GM21360 (cell line): ENCODE results near the gene HOXC10.

Experiments used
- ATAC-seq: cut with Tn5 transposase; IDR thresholded peaks from one replicate; pipeline ENCODE4 v1.9.1; 2021; ENCODE audit warnings: mild to moderate bottlenecking, moderate library complexity; ENCODE audit not compliant: unreplicated experiment

HOXC10 gene

GRCh38 chr12:54024581-54025305 is 39.8 kb downstream of the HOXC10 start:
- ATAC-seq = no peak

DNA sequence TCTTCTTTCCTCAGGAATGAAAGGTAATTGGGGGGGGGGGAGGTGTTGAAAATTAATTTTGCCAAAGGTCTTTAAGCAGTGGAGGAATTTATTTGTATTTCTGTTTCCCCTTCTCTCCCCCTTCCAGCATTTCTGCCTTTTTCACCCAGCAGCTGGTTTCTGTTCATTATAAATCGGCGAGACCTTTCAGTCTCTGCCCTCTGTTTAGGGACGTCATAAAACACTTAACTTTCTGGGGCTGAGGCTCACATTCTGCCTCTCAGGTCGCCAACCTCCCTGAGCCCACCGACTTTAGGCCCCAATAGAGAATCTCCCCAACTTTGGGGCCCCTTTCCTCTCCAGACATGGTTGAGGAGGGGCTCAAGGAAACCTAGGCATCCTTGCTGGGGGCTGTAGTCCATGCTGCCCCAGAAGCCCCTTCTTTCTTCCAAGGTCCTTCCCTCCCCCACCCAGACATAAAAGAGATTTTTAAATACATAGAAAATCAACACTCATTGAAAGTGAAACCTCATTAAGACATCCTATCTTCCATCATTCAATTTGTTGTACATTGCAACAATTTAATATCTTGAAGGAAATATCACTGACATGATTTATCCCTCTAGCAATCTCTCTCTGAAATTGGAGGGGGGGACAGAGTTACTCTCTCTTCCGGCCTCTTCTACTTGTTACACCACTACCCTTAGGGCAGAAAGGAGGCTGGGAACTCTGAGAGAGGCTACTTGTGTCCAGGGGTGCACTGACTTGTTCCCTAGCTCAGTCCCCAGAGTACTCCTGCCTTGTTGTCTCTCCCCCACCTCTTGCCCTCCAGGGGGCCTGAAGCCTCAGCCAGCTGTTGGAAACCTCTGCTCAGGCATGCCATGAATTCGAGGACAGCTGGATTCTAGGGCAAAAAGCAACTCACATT is 40.8 kb downstream of the HOXC10 start:
- ATAC-seq = no peak

DNA sequence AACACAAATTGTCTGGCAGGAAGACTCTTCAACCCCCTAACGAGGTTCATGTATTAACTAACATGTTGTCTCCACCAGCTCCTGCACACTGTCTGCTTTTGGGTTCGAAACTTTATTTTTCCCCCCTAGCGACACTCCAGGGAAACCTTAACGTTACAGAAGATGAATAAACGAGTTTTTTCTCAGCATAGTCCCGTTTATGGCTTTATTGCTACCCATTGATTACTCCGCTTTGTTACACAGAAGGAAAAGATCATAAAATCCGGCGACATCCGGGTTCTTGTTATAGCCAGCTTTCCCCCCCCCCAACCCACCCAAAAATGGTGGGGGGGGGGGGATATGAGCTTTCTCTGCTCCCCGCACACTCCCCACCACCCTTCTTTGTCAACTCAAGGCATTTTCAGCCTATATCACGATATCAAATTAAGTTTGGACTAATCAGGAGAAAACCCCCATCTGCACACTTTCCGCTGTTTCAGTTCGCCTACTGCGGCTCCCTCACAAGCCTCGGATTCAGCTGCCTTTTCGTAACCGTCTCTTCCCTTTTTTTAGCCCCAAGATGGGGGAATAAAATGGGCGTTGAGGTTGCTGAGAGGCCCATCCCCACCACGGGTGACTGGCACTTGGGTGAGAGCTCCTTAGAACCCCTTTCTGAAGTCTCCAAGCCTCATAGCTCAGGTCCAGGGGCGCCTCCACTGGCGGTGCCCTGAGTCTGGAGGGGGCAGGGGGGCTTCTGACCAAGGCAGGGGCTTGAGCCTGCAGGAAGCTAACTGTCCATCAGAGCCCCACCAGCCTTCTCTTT is 41.9 kb downstream of the HOXC10 start:
- ATAC-seq = no peak

DNA sequence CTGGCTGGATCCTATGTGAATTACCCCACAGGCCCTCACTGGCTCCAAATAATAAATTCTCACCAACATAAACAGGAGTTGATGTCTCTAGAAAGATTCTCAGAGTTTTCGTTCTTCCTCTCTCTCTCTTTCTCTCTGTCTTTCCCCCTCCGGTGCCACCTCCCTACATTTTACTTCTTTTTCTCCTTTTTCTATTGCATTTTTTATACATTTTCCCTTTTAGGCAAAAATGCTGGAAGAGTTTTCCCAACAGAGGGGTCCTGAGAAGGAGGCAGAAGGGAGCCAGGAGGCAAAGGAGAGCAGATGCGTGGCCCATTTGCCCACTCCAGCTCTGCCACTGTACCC is 42.5 kb downstream of the HOXC10 start:
- no peak for ATAC-seq

DNA sequence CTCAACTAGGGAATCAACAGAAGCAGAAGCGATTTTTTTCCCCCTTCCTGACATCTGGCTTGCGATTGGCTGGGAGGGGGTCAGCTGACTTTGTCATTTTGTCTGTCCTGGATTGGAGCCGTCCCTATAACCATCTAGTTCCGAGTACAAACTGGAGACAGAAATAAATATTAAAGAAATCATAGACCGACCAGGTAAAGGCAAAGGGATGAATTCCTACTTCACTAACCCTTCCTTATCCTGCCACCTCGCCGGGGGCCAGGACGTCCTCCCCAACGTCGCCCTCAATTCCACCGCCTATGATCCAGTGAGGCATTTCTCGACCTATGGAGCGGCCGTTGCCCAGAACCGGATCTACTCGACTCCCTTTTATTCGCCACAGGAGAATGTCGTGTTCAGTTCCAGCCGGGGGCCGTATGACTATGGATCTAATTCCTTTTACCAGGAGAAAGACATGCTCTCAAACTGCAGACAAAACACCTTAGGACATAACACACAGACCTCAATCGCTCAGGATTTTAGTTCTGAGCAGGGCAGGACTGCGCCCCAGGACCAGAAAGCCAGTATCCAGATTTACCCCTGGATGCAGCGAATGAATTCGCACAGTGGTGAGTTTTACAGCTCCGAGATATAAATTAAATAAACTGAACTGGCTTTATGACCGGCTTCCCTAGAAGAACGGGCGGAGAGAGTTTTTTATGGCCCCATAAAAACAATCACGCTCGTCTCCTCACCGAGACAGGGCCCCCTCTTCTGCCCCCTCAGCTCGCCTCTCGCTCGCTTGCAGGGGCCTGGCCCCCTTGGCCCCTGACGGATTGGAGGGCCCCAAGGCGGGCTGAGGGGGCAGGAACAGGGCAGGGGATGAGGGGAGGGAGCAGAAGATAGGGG is 43.6 kb downstream of the HOXC10 start, which contains the start of gene HOXC6:
Gene HOXC6 (plus strand): TSS at position 127 of the 888 bp plus-strand sequence. CDS start 82 bp downstream, at position 209.
- no peak for ATAC-seq

GRCh38 chr12:54029529-54030441 is 44.8 kb downstream of the HOXC10 start:
- no peak for ATAC-seq

- ATAC-seq = no peak
Observed at GRCh38 chr12:54030442-54030801, 45.5 kb downstream of the HOXC10 start.

- no peak for ATAC-seq
Observed at GRCh38 chr12:54030889-54031471, 46.0 kb downstream of the HOXC10 start.

- ATAC-seq = no peak
Observed at GRCh38 chr12:54031480-54031879, 46.5 kb downstream of the HOXC10 start.

- no peak for ATAC-seq
Observed at GRCh38 chr12:54032086-54032619, 47.2 kb downstream of the HOXC10 start.

GRCh38 chr12:54032627-54033100 is 47.7 kb downstream of the HOXC10 start, which contains the start of gene HOXC5:
TSS of gene HOXC5 (plus strand) at chr12:54033050. CDS start at chr12:54033123, 73 bp downstream.
- no peak for ATAC-seq

- no peak for ATAC-seq
Observed at GRCh38 chr12:54033106-54033979, 48.4 kb downstream of the HOXC10 start.

DNA sequence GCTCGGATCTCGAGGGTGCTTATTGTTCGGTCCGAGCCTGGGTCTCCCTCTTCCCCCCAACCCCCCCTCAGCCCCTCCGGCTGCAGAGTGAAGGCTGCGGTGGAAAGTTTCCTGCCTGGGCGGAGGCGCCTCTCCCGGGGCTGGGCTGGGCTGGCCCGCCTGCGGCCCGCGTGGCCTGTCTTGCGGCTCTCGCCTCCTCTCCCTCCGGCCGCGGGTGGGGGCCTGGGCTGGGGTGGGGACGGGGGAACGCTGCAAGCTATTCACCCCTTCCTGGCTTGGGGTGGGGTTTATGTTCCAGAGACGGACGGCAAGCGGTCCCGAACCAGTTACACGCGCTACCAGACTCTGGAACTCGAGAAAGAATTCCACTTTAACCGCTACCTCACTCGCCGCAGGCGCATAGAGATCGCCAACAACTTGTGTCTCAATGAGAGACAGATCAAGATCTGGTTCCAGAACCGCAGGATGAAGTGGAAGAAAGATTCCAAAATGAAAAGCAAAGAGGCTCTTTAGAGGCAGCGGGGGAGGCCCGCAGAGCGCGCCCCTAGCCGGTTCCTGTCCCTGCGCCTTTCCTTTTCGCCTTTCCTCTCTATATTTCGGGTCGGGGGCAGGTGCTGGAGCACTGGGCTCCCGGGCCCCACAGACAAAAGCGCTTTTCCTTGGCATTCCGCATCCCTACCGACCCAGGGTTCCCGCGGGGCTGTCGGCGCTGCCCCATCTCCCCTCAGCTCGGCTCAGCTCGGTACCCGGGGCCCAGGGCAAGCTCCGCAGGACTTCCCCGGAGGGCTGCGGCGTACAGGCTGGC is 49.2 kb downstream of the HOXC10 start:
- no peak for ATAC-seq

DNA sequence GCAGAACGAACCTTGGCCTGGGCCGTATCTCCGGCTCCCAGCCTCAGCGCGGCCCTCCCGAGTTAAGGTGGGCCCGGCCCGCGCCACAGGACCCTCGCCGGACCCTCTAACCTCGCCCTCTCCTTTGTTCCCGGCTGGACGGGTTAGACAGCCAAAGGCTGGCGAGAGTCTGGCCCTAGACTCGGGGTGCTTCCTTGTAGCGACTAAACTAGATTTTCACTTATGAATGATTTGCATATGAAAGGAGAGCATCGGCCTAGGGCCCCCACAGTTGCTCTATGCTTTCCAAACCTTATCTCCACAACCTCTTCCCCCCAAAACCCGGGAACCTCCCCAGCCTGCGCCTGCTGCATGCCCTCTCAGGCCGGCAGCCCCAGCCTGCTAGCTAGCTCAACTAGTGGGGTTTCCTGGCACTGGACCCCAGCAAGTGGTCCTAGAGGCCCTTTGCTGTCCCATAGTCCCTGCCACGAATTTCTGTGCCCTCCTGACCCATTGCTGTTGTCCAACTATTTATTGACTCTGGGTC is 49.9 kb downstream of the HOXC10 start:
- no peak for ATAC-seq

GRCh38 chr12:54035568-54036264 is 50.8 kb downstream of the HOXC10 start:
- ATAC-seq = no peak
